ENCODE measurements around the gene ZNF90.

The ZNF90 gene

DNA sequence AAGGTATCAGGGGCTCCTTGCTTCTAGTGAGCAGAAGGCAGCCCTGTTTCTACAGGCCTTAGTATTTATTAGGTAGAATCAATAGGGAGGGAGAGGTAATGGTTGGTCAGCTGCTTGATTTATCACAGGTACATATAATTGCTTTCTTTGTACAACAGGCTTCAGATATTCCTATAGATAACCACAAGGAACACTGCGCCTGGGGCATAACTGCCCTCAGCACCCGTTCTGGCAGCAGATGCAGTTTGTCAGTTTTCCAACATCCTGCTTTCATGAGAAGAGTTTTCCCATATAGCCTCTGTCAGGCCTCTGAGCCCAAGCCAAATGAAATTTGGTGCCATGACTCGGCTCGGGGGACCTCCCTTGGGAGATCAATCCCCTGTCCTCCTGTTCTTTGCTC lies 76.8 kb downstream of the ZNF90 start:
- no peak overlapping the region for H3K4me3 Mint-ChIP-seq
- DNase-seq (no peak), ATAC-seq (no peak)
- no peak overlapping the region for H3K27ac Mint-ChIP-seq
- H3K27me3 Mint-ChIP-seq, result no peaks in the 10 kb centered on the region
- H3K4me1 Mint-ChIP-seq, result no peaks in the 10 kb centered on the region
- peaks cover 24 to 33% of the 10 kb centered on the region in 2 donors for H3K9me3 Mint-ChIP-seq

DNA sequence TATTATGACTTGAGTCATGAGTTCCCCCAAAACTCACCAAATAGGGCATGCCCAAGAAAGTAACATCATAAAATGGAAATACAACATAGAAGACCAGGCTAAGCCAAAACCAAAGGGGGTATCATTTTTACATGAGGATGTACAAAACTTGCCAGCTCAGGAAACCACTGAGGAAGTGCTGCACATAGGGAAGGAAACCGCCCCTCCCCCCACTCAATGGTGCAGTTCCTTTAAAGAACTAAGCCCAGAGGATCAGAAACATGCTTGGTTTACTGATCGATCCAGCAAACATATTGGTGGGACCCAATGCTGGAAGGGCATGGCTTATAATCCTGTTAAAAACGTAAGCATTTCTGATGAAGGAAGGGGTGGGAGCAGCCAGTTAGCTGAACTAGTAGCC lies 85.0 kb downstream of the ZNF90 start:
- no peak overlapping the region for H3K4me3 Mint-ChIP-seq
- ATAC-seq (no peak), DNase-seq (no peak)
- no peak overlapping the region for H3K27ac Mint-ChIP-seq
- H3K4me1 Mint-ChIP-seq, result peaks cover 20% of the 10 kb centered on the region
- H3K9me3 Mint-ChIP-seq, result peaks cover 42 to 52% of the 10 kb centered on the region in 2 donors
- H3K27me3 Mint-ChIP-seq, result no peaks in the 10 kb centered on the region

DNA sequence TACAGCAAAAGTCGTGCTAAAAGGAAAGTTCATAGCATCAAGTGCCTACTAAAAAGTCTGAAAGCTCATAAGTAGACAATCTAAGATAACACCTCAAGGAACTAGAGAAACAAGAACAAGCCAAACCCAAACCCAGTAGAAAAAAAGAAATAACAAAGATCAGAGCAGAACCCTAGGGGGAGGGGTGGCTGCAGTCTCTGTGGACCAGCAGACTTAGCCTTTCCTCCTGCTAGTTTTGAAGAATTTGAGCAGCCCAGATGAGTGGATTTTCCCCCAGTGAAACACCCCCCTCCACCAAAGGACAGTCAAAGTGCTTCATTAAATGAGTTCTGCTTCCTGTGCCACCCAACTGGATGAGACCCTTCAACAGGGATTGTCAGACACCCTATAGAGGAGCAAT lies 86.7 kb downstream of the ZNF90 start:
- Mint-ChIP-seq H3K4me3 (no peak overlapping the region), H3K9me3 (peaks cover 28 to 45% of the 10 kb centered on the region in 2 donors), H3K27ac (no peak overlapping the region), H3K27me3 (no peaks in the 10 kb centered on the region), H3K4me1 (peaks cover 30% of the 10 kb centered on the region)
- ATAC-seq, result no peak
- no peak for DNase-seq

- H3K4me3 Mint-ChIP-seq, result no peak overlapping the region
- H3K9me3 Mint-ChIP-seq, result peaks cover 27 to 42% of the 10 kb centered on the region in 2 donors
- ATAC-seq, result no peak
- H3K27me3 Mint-ChIP-seq, result no peaks in the 10 kb centered on the region
- H3K4me1 Mint-ChIP-seq, result peaks cover 31% of the 10 kb centered on the region
- DNase-seq, result no peak
- H3K27ac Mint-ChIP-seq, result no peak overlapping the region
These were observed 88.3 kb downstream of the ZNF90 start for GRCh38 chr19:20165971-20166592.

DNA sequence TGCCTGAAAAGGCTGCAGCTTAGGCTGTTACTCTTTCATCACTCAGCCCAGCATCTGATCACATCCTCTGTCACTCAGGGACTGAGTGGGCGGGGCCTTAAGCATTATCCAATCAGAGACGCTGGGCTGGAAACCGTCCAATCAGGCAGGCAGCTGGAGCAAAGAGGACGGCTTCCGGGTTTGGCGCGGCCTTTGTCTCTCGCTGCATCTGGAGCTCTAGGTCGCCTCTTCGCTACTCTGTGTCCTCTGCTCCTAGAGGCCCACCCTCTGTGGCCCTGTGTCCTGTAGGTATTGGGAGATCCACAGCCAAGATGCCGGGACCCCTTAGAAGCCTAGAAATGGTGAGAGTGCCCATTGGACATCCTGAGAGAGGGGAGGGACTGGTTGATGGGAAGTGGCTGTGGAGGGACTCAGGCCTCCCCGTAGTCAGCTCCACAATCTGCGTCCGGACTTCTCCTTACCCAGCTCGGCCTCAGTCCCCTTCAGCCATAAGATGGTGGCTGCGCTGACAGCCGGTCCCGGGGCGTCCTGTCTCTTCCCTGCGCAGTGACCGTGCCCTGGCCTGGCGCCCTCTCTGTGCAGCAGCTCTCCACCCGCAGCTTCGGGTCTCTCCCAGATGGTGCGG lies 89.3 kb downstream of the ZNF90 start, which contains the start of gene ZNF486:
Gene ZNF486 (plus strand): TSS at position 195 of the 625 bp plus-strand sequence. CDS start 117 bp downstream, at position 312.
- H3K27me3 Mint-ChIP-seq, result no peaks in the 10 kb centered on the region
- H3K4me3 Mint-ChIP-seq, result peak within 1 kb of the TSS; percentile 94 to 99
- DNase-seq (peak; percentile 92 to 97), ATAC-seq (peak; percentile 97)
- H3K27ac Mint-ChIP-seq, result peak within 1 kb of the TSS; percentile 99 to 100
- peaks cover 35 to 36% of the 10 kb centered on the region in 2 donors for H3K9me3 Mint-ChIP-seq
- peaks cover 31% of the 10 kb centered on the region for H3K4me1 Mint-ChIP-seq

- DNase-seq (no peak), ATAC-seq (no peak)
- Mint-ChIP-seq H3K9me3 (peaks cover 30% of the 10 kb centered on the region in 2 donors), H3K27ac (peak overlapping the region; percentile 99 to 100), H3K27me3 (no peaks in the 10 kb centered on the region), H3K4me1 (peaks cover 31% of the 10 kb centered on the region), H3K4me3 (peak overlapping the region; percentile 94 to 99)
These were observed 89.9 kb downstream of the ZNF90 start for GRCh38 chr19:20167651-20168122.

Data from stimulated activated naive CD8-positive, alpha-beta T cell treated with anti-CD3 and anti-CD28 coated beads, Interleukin-15, amount 100 ng/mL, for 72 hours (primary cell).